ENCODE data around the gene MARCHF11.

Gene MARCHF11

DNA sequence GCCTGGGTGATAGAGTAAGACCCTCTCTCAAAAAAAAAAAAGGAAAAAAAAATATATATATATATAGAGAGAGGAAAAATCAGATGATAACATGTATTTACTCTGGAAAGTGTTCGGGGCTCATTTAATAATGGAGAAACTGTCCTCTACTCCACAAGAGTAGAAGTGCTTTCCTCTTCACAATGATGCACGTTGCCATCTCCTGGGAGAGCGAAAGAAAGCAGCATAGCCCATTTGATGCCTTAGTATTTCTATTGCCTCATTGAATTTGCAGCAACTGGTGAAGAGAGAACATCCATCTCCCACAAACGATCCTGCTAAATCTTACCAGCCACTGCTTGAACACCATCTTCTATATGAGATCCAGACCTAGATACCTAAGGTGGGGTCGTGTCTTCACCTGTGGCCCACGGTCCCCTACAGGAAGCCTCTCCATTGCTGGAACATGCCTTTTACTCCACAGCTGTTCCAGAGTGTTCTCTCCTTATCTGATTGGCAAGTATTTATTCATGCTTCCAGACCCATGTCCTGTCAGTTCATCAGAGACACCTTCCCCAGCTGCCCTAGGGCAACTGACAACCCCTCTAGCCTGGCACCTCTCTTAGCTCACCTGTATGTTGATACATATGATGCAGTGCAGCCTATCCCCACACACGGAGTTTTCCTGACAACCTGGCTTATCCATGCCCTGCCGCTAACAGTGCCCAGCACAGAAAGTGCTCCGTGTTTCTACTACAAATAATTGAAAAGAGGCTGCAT, 115.3 kb downstream of the MARCHF11 start:
- TF ChIP-seq, protein P1, sequence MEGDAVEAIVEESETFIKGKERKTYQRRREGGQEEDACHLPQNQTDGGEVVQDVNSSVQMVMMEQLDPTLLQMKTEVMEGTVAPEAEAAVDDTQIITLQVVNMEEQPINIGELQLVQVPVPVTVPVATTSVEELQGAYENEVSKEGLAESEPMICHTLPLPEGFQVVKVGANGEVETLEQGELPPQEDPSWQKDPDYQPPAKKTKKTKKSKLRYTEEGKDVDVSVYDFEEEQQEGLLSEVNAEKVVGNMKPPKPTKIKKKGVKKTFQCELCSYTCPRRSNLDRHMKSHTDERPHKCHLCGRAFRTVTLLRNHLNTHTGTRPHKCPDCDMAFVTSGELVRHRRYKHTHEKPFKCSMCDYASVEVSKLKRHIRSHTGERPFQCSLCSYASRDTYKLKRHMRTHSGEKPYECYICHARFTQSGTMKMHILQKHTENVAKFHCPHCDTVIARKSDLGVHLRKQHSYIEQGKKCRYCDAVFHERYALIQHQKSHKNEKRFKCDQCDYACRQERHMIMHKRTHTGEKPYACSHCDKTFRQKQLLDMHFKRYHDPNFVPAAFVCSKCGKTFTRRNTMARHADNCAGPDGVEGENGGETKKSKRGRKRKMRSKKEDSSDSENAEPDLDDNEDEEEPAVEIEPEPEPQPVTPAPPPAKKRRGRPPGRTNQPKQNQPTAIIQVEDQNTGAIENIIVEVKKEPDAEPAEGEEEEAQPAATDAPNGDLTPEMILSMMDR (IDR thresholded peaks at IDR 0.05; ENCODE audit: low read depth, low read length) = no peak
- no peak overlapping the region for H3K4me3 ChIP-seq (ENCODE audit: low read depth, low read length)

DNA sequence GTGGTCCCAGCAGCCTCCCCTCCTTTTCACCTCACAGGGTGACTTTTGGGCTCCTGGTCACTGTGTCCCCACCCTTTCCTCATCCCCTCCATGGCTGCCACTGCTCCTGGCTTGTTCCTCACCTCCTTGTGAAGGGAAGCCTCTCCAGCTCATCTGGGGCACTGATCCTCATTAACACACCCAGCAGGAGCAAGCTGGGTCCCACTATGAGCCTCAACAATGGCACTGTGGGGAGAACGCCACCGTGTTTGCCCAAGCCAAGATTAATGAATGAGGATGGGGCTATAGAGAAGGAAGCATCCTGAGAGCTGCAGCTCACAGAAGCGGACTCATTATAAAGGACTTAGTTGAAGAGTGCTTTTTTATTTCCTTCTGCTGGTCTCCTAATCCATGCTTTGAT, 118.4 kb downstream of the MARCHF11 start:
- TF ChIP-seq, protein P1 (IDR thresholded peaks at IDR 0.05; ENCODE audit: low read depth, low read length) = no peak
- no peak overlapping the region for H3K4me3 ChIP-seq (ENCODE audit: low read depth, low read length)

DNA sequence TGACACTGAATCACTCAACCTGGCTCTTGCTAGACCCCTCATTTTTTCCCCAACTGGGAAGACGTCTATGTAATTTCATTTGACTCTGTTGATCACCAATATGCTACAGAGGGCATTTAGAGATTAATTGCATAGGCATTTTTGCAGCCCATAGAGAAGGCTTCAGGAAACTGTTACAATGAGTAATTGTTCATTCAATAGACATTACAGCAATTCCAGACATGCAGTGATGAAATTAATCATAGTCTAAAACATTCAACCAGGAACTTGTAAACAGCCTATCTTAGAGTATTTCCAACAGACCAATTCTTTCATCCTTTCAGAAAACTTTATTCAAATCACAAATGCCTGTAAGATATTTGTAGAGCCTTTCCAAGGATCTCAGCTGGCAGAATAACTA, 122.3 kb downstream of the MARCHF11 start:
- TF ChIP-seq, protein P1 (IDR thresholded peaks at IDR 0.05; ENCODE audit: low read depth, low read length) = no peak
- H3K4me3 ChIP-seq (ENCODE audit: low read depth, low read length) = no peak overlapping the region

DNA sequence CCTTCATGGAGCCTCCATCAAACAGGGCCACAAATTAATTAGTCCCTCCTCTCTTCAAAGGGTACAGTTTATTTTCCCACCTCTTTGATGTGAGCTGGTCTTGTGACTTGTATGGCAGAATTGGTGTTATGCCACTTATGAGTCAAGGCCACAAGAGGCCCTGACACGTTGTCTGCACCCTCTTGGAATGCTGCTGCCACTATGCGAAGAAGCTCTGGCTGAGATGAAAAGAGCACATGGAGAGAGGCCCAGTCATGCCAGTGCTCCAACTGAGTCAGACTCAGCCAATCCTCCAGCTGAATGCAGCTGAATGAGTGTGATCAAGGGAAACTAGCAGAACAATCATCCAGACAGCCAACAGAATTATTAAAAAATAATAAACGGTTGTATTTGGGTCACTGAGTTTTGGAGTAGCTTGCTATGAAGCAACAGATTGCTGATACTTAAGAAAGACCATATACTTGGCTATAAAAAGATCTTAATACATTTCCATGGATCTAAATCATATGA, 128.3 kb downstream of the MARCHF11 start:
- TF ChIP-seq, protein P1 (IDR thresholded peaks at IDR 0.05; ENCODE audit: low read depth, low read length) = no peak
- no peak overlapping the region for H3K4me3 ChIP-seq (ENCODE audit: low read depth, low read length)

DNA sequence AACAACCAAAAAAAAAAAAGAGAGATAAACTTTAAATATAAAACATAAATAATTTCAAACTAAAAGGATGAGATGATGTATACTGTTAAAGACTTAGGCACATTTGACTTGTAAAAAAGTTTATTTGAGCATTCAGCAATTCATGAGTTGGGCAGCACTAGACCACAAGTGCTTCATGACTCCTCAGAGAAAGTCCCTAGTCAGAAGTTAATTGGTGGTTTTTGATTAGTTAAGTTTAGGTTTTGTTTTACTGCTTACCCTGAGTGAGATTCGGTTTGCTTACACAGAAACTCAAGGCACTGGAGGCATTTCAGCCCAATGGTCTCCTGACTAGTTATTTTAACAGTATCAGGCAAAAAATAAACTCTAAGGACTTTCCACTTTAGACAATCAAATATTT, 129.2 kb downstream of the MARCHF11 start:
- H3K4me3 ChIP-seq (ENCODE audit: low read depth, low read length) = no peak overlapping the region

DNA sequence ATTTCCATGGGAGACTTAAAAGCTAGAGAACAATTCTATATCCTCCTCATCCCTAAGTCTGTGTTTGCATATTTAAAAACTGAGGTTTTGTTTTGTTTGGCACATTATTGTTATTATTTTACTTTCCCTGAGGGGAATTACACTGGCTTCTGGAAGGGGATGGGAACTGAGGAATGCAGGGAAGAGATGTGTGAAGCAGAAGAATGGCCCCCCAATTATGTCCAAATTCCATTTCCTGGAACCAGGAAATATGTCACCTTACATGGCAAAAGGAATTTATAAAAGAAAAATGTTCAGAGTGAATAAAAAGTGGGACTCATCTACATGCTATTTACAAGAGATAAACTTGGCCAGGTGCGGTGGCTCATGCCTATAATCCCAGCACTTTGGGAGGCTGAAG, 129.8 kb downstream of the MARCHF11 start:
- TF ChIP-seq, protein P1 (IDR thresholded peaks at IDR 0.05; ENCODE audit: low read depth, low read length) = no peak
- H3K4me3 ChIP-seq (ENCODE audit: low read depth, low read length) = no peak overlapping the region

More for the DNA sequence above, 129.2 kb downstream of the MARCHF11 start:
- TF ChIP-seq, protein P1 (IDR thresholded peaks at IDR 0.05; ENCODE audit: low read depth, low read length) = no peak

DNA sequence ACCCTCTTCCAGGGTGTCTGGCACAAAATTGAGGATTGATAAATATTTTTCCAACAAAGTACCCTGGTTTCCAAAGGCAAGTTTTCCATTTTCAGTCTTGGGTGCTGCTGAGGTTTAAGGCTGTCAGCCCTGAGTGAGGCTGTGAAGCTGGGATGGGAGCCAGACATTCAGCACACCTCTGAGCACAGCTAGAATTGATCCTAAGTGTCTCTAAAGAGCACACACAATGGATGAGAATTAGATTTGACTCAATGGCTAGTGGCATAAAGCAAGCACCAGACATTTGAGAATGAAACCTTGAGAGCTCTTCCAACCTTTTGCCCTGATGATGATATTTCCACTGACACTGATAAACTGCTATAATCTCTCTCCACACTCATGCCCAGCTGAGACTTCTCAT, 131.5 kb downstream of the MARCHF11 start:
- TF ChIP-seq, protein P1 (IDR thresholded peaks at IDR 0.05; ENCODE audit: low read depth, low read length) = no peak
- no peak overlapping the region for H3K4me3 ChIP-seq (ENCODE audit: low read depth, low read length)
